AG09319 (cell line): Measurements from ENCODE around the gene MAP3K6.

Source experiments
- DNase-seq: peaks from one replicate; pipeline ENCODE4 v3.0.0-alpha.2; 2010; ENCODE audit warnings: low read depth; ENCODE audit errors: extremely low read depth
- TF ChIP-seq, protein P1 (sequence below): IDR thresholded peaks from 2 replicates; pipeline ENCODE4 v1.5.1; 2011; ENCODE audit warnings: low read depth, mild to moderate bottlenecking, inconsistent platforms, low read length, moderate library complexity

Gene MAP3K6

DNA sequence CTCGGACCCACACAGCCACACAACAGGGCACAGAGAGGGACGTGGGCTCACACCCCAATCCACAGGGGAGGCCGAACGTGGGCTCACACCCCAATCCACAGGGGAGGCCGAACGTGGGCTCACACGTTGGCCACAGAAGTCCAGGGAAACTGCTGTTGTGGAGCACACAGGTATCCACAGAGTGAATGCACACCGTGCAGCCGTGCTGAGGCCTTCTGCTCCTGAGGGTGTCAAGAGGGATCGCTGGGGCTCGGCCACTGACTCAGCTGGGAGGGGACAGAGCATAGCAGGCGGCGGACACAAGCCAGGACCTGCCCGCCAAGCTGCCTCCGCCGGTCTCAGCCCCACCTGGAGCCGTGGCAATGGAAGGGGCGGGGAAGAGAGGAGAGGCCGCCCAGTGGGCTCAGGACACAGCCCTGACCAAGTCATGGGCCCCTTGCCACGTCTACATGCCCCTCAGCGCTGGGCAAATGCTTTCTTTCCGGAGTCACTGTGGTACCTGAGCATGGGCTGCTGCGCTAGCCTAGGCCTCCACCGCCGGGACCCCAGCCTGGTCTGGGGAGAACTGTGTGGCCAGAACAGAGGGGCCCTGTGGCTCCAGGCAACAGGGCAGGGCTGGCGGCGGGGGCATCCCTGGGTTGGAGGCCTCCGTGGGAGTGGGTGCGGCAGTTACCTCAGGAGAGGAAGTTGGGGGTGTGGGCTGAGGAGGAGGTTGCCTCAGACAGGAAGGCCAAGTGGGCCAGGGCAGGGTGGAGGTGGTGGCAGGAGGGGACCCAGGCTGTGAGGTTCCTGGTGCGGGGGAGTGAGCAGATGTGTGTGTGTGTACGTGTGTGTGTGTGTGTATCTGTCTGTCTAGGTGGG is 23.8 kb downstream of the MAP3K6 start:
- TF ChIP-seq, protein P1, sequence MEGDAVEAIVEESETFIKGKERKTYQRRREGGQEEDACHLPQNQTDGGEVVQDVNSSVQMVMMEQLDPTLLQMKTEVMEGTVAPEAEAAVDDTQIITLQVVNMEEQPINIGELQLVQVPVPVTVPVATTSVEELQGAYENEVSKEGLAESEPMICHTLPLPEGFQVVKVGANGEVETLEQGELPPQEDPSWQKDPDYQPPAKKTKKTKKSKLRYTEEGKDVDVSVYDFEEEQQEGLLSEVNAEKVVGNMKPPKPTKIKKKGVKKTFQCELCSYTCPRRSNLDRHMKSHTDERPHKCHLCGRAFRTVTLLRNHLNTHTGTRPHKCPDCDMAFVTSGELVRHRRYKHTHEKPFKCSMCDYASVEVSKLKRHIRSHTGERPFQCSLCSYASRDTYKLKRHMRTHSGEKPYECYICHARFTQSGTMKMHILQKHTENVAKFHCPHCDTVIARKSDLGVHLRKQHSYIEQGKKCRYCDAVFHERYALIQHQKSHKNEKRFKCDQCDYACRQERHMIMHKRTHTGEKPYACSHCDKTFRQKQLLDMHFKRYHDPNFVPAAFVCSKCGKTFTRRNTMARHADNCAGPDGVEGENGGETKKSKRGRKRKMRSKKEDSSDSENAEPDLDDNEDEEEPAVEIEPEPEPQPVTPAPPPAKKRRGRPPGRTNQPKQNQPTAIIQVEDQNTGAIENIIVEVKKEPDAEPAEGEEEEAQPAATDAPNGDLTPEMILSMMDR, result no peak
- no peak for DNase-seq

DNA sequence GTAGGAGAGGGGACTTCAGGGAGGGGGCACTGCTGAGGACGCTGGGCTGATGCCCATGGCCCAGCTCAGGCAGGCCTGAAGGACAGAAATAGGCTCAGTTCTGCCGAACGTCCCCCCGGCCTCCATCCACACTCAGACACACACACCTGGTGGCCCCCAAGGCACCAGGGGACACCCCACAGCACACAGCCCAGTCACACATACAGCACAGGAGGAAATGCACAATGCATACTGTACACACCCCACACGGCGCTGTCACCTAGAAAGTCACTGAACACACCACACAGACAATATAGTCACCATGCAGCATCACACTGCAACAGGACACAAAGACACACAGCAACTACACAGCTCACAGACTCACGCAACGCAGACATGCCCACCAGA is 24.4 kb downstream of the MAP3K6 start:
- no peak for DNase-seq

DNA sequence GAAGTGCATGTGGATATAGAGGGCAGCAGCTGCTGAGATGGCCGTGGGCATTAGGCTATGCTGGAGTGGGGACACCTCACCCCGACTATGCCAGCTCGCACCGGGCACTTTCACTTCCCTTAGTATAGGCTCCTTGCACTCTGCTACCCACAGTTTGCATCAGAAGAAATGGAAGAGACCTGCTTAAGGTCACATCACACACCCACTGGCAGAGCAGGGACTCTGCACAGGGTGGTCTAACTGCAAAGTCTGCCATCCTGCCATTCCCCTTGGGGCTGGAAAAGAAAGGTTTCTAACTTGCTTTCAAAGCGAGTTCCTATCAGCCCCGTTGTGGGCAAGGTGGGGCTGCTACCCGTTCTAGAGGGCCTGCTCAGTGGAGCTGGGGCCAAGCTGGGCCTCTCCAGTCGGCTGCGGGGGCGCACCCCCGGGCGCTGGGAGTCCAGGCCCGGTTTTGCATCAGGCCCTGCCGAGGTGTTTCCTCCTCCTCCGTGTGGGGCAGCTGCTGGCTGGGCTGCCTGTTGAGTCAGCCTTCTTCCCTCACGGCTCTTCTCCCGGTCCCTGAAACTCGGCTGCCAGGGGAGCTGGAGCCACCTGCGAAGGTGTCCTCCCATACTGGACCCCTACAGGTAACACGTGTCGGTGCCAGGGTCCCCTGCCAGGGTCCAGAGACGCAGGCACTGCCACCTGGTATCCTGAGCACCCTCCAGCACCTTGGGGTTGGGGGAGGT is 25.1 kb downstream of the MAP3K6 start, which contains the start of gene SYTL1:
SYTL1 (plus strand) TSS at position 498 of the 728 bp plus-strand sequence. CDS start 3,313 bp downstream, outside the sequence.
- no peak for DNase-seq
- TF ChIP-seq, protein P1, result no peak

More for the DNA sequence above, 24.4 kb downstream of the MAP3K6 start:
- TF ChIP-seq, protein P1, result no peak

DNA sequence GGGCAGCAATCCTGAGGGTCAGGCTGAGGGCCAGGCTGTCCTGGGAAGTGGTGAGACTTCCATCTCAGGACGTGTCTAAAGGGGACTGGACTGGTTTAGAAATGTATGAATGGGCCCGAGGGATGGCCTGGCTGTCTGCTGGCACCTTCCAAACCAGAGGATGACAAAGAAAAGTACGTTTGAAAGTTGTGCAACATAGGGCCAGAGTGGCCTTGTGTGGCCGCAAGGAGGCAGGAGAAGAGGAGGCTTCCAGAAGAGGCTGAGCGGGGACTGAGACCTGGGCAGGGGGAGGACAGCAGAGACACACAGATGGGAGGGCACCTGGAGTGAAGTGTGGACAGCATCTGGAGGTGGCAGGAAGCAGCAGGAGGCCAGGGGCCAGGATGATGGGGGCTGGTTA is 27.5 kb downstream of the MAP3K6 start:
- TF ChIP-seq, protein P1, result no peak
- no peak for DNase-seq

DNA sequence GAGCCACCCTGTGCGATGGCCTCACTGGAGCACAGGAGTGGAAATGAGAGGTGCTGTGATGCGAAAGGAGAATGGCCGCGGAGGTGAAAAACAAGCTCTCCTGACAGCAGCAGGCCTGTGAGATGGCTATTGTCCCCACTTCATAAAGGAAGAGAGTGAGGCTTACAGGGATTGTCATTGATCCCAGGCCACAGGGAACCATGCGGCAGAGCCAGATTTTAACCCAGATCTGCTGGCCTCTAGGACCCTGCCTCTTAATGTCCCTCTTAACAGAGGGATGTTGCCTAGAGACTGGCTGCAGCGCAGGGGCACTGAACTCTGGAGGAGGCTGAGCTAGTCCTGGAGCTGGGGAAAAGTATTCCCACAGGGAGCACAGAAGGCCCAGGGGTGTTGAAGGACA is 28.0 kb downstream of the MAP3K6 start:
- DNase-seq, result no peak
- TF ChIP-seq, protein P1, result no peak

DNA sequence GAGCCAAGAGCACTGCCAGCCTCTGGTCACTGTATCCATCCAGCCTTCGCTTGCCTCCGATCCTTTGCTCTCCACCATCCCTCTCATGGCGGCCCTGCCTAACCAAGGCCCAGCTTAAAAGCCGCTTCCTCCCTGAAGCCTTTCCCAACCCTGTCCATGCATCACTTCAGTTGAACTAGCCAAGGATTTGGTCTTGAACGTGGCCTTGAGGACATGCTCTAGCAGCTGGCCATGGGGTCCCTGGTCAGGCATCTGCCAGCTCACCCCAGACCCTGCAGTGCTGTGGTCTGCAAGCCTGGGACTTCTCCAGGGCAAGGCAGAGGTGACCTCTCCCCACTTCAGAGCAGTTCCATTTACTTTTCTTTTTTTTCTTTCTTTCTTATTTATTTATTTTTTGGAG is 30.0 kb downstream of the MAP3K6 start:
- TF ChIP-seq, protein P1, result no peak
- no peak for DNase-seq
